T47D (cell line): ENCODE measurements around the gene RASSF9.

Source experiments
- DNase-seq, 2 experiments: peaks; one replicate each; pipeline versions ENCODE4 v3.0.0 to v3.0.0-alpha.2; 2011 to 2012; ENCODE audit warnings: low read depth in 1 of 2, low spot score in 1 of 2
- JUND ChIP-seq: IDR thresholded peaks from 2 replicates; pipeline ENCODE4 v1.6.1; 2012; ENCODE audit warnings: low read depth
- in situ Hi-C: cut with HindIII; loops from 2 replicates; pipeline ENCODE4 v1.10.0; 2016; ENCODE audit warnings: low sequenced_read_pairs, low pct_unique_long_range_greater_than_20kb

Gene RASSF9

DNA sequence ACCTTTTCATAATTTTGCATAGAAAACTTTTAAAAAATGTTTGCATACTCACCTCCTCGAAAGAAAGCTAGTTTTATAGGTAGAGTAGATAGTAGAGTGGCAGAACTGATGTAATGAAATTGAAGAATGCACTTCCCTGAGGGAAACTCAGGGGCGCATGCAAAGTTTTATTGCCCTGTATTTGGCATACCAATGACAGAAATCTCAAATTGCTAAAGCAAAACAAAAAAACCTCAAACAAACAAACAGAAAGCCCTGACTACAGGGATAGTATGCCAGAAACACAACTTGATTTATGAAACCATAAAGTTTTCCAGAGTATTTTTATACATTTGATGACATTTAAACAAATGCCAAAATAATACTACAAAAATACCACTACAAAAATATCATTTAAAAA, 1.8 kb downstream of the RASSF9 start:
- peak in 1 of 2 experiments; percentile 42 for DNase-seq
- no peak for TF ChIP-seq JUND
- in situ Hi-C loops: no loop called here

DNA sequence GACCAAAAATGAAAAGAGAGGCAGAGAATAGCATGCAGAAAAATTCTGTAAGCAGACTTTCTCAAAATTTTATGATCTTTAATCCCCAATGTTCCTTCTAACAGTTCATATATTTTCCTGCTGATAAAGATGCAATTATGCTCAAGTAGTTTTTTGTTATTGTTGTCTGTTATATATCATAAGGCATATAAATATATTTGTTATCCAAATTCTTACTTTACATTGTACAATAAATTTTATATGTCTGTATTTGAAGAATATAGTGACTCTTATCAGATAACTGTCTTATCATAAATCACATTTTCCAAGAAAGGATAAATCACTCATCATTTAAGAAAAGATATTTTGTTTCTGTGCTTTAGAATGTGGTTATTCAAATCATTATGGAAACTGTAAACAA, 2.6 kb downstream of the RASSF9 start:
- no peak for DNase-seq
- TF ChIP-seq JUND: no peak
- in situ Hi-C loops: no loop called here

- in situ Hi-C loops: no loop called here
- no peak for TF ChIP-seq JUND
- DNase-seq: no peak
Measured at GRCh38 chr12:85831327-85831990, 4.8 kb downstream of the RASSF9 start.

DNA sequence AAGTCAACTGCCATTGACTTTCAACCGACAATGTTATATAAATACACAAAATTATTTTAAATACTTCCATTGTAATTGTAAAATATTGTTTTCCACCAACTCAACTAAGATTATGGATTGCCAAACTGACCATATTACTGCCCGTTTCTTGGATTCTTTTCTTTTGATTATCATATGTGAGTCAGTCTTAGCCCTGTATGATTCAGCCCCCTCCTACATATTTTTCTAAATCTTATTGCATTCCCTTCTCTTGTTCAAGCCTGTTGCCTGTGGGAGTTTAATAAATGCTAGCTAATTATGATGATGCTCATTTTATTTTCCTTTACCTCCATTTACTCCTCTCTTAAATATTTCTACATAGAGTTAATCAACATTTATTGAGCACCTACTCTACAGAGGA, 6.8 kb downstream of the RASSF9 start:
- in situ Hi-C loops: no loop called here
- no peak for DNase-seq
- no peak for TF ChIP-seq JUND

DNA sequence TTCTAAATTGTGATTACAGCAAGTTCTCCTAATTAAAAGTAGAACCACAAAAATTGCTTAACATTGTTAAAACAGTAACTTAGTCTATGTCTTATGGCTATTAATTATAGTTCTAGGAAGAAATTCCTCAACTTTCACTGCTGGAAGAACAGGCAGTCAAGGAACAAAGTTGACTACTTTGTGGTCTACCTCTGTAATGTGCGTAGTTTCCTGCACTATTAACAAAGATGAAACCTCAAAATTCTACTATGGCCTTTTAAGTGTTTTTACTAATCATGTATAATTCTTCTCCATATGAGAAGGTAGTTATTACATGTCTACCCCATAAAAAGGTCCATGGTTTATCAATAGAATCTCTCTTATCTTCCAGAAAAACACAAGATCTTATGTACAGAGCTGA, 7.6 kb downstream of the RASSF9 start:
- DNase-seq: no peak
- TF ChIP-seq JUND: no peak
- in situ Hi-C loops: no loop called here

DNA sequence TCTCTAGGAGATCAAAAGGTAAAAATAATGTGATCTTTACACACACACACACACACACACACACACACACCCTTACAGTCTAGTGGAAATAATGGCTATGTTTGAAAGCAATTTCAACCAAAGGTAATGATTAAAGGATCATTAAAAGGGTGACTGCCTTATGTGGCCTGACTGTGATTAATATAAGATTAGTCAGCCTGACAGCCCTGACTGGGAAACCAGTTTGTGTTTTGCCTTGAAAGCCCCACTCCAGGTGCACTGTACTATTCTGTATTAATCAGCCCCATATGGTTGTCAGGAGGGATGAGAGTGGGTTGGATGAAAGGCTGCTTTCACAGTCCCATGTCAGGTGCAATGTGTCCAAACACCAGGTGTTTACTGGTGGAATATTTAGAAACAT, 10.5 kb downstream of the RASSF9 start:
- no peak for TF ChIP-seq JUND
- in situ Hi-C loops: no loop called here
- no peak for DNase-seq

DNA sequence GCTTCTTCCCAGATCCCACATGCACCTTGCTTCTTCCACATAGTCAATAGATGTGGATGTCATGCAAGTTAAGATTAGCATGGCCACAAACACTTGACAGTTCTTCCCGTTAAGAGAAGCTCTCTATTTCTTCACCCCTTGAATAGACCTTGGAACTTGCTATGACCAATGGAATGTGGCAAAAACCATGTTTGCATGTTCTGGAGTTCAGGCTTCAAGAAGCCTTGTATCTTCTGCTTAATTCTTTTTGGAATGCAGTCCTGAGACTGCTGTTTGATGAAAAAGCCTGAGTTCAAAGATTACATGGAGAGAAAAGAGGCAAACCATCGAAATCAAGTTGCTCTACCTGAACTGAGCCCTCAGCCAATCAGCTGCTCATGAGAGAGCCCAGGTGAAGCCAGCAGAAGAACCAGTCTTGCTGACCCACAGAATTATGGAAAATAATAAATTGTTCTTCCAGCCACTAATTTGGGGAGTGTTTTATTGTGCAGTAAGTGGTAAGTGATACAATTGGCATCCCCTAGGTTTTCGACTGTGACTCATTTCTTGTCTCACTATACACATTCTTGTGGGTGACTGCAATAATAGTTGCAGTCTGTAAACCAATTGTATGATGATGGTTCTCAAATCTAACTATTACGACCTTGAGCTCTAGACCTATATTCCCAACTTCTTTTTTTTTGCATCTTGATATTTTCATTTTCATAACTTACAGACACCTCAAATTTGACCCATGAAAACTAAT, 12.6 kb downstream of the RASSF9 start:
- no peak for TF ChIP-seq JUND
- no peak for DNase-seq
- in situ Hi-C loops: no loop called here

DNA sequence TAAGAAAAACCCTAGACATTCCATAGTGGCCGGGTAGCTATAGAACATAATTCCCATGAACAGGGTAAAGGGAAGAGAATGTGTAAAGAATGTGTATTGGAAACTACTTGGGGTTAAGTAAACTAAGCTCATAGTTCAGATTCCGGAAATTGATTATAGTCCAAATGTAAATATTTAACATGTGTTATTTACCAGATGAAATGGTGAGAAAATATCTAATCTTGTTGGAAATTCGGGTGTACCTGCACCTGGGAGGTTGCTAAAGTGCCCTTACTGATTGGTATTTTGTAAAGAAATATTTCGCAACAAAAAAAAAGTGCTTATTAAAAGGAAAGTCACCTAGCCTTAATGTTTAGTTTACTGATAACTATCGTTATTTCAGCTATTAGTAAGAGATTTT, 14.4 kb downstream of the RASSF9 start:
- in situ Hi-C loops: no loop called here

DNA sequence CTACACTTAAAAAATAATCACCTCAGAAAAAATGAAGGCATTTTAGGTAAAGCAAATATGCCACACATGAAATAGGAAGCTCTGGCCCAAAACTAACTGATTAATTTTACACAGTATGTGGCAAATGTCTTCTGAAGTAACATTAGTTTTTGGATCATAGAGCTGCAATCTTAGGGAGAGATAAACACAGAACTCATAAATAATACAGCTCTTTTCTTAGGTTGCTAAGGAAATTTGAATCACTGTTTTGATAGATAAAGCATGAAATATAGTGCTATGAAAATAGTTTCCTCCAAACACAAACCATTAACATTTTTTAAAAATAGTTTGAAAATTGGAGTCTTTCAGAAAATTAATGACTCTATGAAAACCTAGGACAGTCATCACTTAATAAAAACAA, 15.0 kb downstream of the RASSF9 start:
- in situ Hi-C loops: no loop called here
- TF ChIP-seq JUND: no peak
- DNase-seq: no peak

More for the DNA sequence above, 14.4 kb downstream of the RASSF9 start:
- peak in 1 of 2 experiments; percentile 42 for DNase-seq
- TF ChIP-seq JUND: no peak

DNA sequence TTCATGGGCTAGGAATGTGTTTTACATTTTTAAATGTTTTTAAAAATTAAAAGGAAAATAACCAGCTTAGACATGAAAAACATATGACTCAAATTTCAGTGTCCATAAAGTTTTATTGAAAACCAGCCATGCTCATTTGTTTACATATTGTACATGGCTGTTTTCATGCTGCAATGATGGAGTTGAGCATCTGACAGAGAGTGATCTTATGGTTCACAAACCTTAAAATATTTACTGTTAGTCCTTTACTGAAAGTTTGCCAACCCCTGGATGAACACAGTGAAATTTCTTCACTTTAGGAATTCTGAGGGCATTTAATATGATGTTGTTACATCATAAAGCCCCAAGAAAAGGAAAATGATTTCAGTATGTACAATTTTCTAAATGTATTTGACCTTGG, 16.1 kb downstream of the RASSF9 start:
- in situ Hi-C loops: no loop called here
- DNase-seq: no peak
- no peak for TF ChIP-seq JUND

GRCh38 chr12:85814741-85815140, 21.5 kb downstream of the RASSF9 start:
- no peak for DNase-seq
- no peak for TF ChIP-seq JUND
- in situ Hi-C loops: no loop called here

DNA sequence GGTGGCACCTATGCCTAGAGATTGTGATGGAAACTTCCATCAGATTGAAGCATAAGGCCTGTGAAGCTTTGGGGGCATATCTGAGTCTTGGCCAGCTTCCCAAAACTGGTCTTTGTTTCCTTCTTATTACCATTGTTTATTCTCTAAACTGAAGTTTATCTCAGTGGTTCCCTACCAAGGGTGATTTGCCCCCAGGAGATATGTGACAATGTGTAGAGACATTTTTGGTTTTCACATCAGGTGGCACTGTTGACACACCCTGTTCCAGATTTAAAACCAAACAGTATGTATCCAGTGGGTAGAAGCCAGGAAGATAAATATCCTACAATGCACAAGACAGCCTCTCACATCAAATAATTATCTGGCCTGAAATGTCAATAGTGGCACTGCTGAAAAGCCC, 22.1 kb downstream of the RASSF9 start:
- TF ChIP-seq JUND: no peak
- in situ Hi-C loops: no loop called here
- DNase-seq: peak in 1 of 2 experiments; percentile 20

- TF ChIP-seq JUND: no peak
- no peak for DNase-seq
- in situ Hi-C loops: no loop called here
Measured at GRCh38 chr12:85809500-85809899, 26.7 kb downstream of the RASSF9 start.
